ENCODE data around the gene PRPF40B. TPM values are rescaled to one million over a fixed set of nuclear protein-coding genes. Genes with fewer than 3 reads are reported as not detected.

The PRPF40B gene
- total and polyA plus RNA-seq, 2 of the 13 experiments (the other 11 are each of a cell fraction or from before 2014, with no cell fraction given): 5.0 to 7.8 TPM

DNA sequence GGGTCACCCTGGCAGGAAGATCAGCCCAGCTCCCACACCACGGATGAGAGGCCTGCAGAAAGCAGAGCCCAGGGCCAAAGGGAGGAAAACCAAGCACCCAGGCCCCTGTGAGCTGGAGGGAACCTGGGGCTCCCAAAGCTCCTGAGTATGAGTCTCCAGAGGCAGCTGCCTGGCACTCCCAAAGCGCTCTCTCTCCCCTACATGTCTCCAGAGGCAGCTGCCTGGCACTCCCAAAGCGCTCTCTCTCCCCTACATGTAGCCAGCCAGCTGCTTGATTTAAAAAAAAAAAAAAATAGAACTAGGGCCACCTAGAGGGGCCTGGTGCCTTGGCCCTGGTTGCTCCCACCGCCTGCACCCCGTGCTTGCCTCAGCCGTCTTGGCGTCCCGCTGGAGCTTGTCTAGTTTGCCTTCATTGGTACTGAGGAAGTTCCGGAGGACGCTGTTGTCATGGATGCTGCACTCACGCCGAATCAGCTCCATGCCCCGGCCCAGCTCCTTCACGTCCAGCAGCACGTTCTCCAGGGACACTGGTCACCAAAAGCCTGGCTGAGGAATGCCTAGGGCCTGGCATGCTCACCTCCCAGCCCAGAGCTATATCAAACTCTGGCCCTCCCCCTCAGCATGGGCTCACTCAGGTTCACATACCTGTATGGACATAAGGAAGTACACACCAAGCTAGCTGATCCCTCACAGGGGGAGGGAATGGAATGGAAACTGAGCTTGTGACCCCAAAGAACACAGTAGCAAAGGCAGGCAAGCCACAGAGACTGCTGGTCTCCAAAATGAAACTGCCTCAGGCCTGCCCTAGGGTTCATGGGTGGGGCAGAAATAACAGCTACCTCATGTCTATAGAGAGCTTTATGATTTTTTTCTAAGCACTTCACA, 24.7 kb downstream of the PRPF40B start:
- POLR2A ChIA-PET: interaction anchor here (3.3 kb wide), 1 partner anchor 93 kb away, joined by 16 read pairs; the partner anchor contains the start of gene TMBIM6
- no TSS peak for BruUV-seq (replicated peaks)

More for the DNA sequence above, 24.7 kb downstream of the PRPF40B start:
- WGBS (ENCODE audit: low lambda C conversion rate): 71% methylated on average over 7 of the region's 15 CpGs
- Histone ChIP-seq H3K27ac (ENCODE audit: extremely low read length, insufficient read depth, low read length) (no peak overlapping the region), H3K79me2 (ENCODE audit: insufficient read depth, low read length) (no peaks in the 10 kb centered on the region), H3K4me1 (ENCODE audit: insufficient read depth, low read length) (peaks cover 46% of the 10 kb centered on the region), H3K4me2 (ENCODE audit: low read depth, low read length) (no peak overlapping the region), H3K4me3 (replicated peaks in 1 of 3; ENCODE audit: insufficient read depth in 1 of 3, low read depth in 2 of 3, low read length in 3 of 3) (no peak overlapping the region), H4K20me1 (ENCODE audit: insufficient read depth, low read length) (no peaks in the 10 kb centered on the region), H2AFZ (ENCODE audit: low read length) (no peak overlapping the region), H3K36me3 (replicated peaks in 1 of 2; ENCODE audit: control insufficient read depth in 1 of 2, insufficient read depth in 2 of 2, low read length in 2 of 2) (no peaks in the 10 kb centered on the region; a peak in 1 of 5 replicates), H3K9ac (ENCODE audit: insufficient read depth, low read depth, low read length) (no peak overlapping the region), H3K9me3 (ENCODE audit: low read length) (no peaks in the 10 kb centered on the region), H3K27me3 (ENCODE audit: control insufficient read depth in 1 of 2, insufficient read depth in 2 of 2, low read length in 2 of 2) (no peaks in the 10 kb centered on the region)
- in situ Hi-C loops (cut with HindIII; ENCODE audit: extremely low pct_ligation_motif_present, low pct_unique_long_range_greater_than_20kb) (no loop called here), intact Hi-C loops (cut with micrococcal nuclease; ENCODE audit: unreplicated experiment) (no loop called here)
- DNase-seq (ENCODE audit: low spot score): no peak
- no peak for FAIRE-seq
- no peak for TF ChIP-seq ZNF569 (CRISPR knock-in tag; IDR thresholded peaks at IDR 0.05; ENCODE audit: borderline replicate concordance)
- no peak for TF ChIP-seq ZNF136 (CRISPR knock-in tag; IDR thresholded peaks at IDR 0.05; ENCODE audit: low read depth)
- TF ChIP-seq, protein P1, sequence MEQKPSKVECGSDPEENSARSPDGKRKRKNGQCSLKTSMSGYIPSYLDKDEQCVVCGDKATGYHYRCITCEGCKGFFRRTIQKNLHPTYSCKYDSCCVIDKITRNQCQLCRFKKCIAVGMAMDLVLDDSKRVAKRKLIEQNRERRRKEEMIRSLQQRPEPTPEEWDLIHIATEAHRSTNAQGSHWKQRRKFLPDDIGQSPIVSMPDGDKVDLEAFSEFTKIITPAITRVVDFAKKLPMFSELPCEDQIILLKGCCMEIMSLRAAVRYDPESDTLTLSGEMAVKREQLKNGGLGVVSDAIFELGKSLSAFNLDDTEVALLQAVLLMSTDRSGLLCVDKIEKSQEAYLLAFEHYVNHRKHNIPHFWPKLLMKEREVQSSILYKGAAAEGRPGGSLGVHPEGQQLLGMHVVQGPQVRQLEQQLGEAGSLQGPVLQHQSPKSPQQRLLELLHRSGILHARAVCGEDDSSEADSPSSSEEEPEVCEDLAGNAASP (CRISPR knock-in tag; IDR thresholded peaks at IDR 0.05; ENCODE audit: borderline replicate concordance): no peak
- no peak for TF ChIP-seq ZNF580 (CRISPR knock-in tag; IDR thresholded peaks at IDR 0.05; ENCODE audit: borderline replicate concordance, low read depth)
- no peak for TF ChIP-seq SKI (IDR thresholded peaks at IDR 0.05; ENCODE audit: partially characterized antibody)
- TF ChIP-seq TEAD2 (CRISPR knock-in tag; IDR thresholded peaks at IDR 0.05): no peak
- TF ChIP-seq, protein P2, sequence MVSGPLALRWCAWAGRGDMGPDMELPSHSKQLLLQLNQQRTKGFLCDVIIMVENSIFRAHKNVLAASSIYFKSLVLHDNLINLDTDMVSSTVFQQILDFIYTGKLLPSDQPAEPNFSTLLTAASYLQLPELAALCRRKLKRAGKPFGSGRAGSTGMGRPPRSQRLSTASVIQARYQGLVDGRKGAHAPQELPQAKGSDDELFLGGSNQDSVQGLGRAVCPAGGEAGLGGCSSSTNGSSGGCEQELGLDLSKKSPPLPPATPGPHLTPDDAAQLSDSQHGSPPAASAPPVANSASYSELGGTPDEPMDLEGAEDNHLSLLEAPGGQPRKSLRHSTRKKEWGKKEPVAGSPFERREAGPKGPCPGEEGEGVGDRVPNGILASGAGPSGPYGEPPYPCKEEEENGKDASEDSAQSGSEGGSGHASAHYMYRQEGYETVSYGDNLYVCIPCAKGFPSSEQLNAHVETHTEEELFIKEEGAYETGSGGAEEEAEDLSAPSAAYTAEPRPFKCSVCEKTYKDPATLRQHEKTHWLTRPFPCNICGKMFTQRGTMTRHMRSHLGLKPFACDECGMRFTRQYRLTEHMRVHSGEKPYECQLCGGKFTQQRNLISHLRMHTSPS (CRISPR knock-in tag; IDR thresholded peaks at IDR 0.05; ENCODE audit: low read depth): no peak
- no peak for TF ChIP-seq TARDBP (CRISPR knock-in tag; IDR thresholded peaks at IDR 0.05)
- no peak for TF ChIP-seq CHD2 (IDR thresholded peaks at IDR 0.05; ENCODE audit: low read depth, low read length)
- TF ChIP-seq ZNF792 (CRISPR knock-in tag; IDR thresholded peaks at IDR 0.05): no peak
- TF ChIP-seq, protein P3, sequence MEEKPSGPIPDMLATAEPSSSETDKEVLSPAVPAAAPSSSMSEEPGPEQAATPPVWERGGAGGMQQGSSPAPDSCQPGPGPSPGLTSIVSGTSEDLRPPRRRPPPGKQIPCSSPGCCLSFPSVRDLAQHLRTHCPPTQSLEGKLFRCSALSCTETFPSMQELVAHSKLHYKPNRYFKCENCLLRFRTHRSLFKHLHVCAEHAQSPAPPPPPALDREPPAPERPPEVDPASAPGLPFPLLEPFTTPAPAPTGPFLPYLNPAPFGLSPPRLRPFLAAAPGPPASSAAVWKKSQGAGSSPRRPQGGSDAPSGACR (CRISPR knock-in tag; IDR thresholded peaks at IDR 0.05): no peak
- no peak for TF ChIP-seq ELF1 (CRISPR knock-in tag; IDR thresholded peaks at IDR 0.05)
- TF ChIP-seq ZKSCAN1 (IDR thresholded peaks at IDR 0.05; ENCODE audit: low read length): no peak
- TF ChIP-seq HNF4A (CRISPR knock-in tag; IDR thresholded peaks at IDR 0.05): no peak
- CTCF ChIA-PET (ENCODE audit: low intra/inter-chr PET ratio, low total read pairs): no interaction called here
- no peak for ATAC-seq

All from HepG2 (cell line).